ENCODE data around the gene MUC4.

DNA sequence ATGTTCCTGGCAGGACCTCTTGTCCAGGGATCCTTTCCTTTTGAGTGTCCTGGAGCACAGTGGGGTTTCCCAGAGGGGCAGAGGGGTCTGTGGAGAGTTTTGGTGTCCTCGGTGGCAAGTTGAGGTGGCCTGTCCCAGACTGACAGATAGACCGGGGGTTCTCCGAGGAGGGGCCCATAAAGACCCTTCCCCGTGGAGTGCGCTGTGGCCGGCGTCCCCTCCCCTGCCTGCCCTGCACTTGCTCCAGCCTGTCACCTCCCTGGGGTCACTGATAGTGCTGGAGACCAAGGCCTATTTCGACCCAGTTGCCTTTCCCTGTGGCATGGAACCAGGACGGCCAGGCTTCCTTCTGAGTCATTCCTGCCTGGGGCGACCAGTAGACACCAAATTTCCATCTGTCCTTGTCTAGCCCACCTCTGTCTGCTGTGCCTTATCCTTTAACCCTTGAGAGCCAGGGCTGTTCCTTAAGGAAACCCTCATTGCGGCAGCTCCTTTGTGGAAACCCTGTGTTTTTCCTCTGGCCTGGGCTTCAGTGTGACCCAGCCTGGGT lies 2.9 kb downstream of the MUC4 start:
- TF ChIP-seq, protein P1, sequence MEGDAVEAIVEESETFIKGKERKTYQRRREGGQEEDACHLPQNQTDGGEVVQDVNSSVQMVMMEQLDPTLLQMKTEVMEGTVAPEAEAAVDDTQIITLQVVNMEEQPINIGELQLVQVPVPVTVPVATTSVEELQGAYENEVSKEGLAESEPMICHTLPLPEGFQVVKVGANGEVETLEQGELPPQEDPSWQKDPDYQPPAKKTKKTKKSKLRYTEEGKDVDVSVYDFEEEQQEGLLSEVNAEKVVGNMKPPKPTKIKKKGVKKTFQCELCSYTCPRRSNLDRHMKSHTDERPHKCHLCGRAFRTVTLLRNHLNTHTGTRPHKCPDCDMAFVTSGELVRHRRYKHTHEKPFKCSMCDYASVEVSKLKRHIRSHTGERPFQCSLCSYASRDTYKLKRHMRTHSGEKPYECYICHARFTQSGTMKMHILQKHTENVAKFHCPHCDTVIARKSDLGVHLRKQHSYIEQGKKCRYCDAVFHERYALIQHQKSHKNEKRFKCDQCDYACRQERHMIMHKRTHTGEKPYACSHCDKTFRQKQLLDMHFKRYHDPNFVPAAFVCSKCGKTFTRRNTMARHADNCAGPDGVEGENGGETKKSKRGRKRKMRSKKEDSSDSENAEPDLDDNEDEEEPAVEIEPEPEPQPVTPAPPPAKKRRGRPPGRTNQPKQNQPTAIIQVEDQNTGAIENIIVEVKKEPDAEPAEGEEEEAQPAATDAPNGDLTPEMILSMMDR (IDR thresholded peaks at IDR 0.05) = no peak
- TF ChIP-seq EZH2 (IDR thresholded peaks at IDR 0.05) = no peak
- no peak for TF ChIP-seq EZH2phosphoT487 (IDR thresholded peaks at IDR 0.05)

Measured in neural progenitor cell (in vitro differentiated cells).